HT-29 (cell line): ENCODE results near the gene LIX1. TPM values are rescaled to one million over a fixed set of nuclear protein-coding genes. Genes with fewer than 3 reads are reported as not detected.
"Not testable (repeated sequence)": the region's sequence is repeated elsewhere in the genome, so short reads cannot be mapped to it uniquely, and the experiment has no call there.

Experiments used
- DNase-seq: peaks from one replicate; pipeline ENCODE4 v3.0.0-alpha.2; 2015; ENCODE audit warnings: low spot score
- total RNA-seq: library from RNA; depleted of rRNA; stranded (reverse); fragments of >200 nt; shearing (Covaris generic); gene quantifications from 2 replicates; pipeline ENCODE4 v1.2.3, GENCODE V29; 2014

LIX1 gene
- total RNA-seq, 1 experiment from 2014 or later = not detected

GRCh38 chr5:97102010-97102470 lies 40.4 kb downstream of the LIX1 start:
- DNase-seq = no peak

- DNase-seq = no peak
Measured at GRCh38 chr5:97101189-97101910, 41.1 kb downstream of the LIX1 start.

GRCh38 chr5:97100476-97100875 lies 41.9 kb downstream of the LIX1 start:
- no peak for DNase-seq

- DNase-seq = no peak
Measured at GRCh38 chr5:97098922-97099321, 43.5 kb downstream of the LIX1 start.

- DNase-seq = no peak
Measured at GRCh38 chr5:97097326-97098230, 44.8 kb downstream of the LIX1 start.

- DNase-seq = no peak
Measured at GRCh38 chr5:97096846-97097245, 45.6 kb downstream of the LIX1 start.

- no peak for DNase-seq
Measured at GRCh38 chr5:97096191-97096590, 46.2 kb downstream of the LIX1 start.

- DNase-seq = no peak
Measured at GRCh38 chr5:97095318-97095732, 47.1 kb downstream of the LIX1 start.

- no peak for DNase-seq
Measured at GRCh38 chr5:97094579-97095317, 47.7 kb downstream of the LIX1 start.

GRCh38 chr5:97093193-97093592 lies 49.2 kb downstream of the LIX1 start:
- DNase-seq = no peak

- no peak for DNase-seq
Measured at GRCh38 chr5:97090944-97091343, 51.5 kb downstream of the LIX1 start.

GRCh38 chr5:97089149-97089801 lies 53.1 kb downstream of the LIX1 start:
- no peak for DNase-seq

GRCh38 chr5:97088774-97089148 lies 53.6 kb downstream of the LIX1 start:
- no peak for DNase-seq

- no peak for DNase-seq
Measured at GRCh38 chr5:97087138-97087537, 55.3 kb downstream of the LIX1 start.

- DNase-seq = no peak
Measured at GRCh38 chr5:97085459-97086181, 56.8 kb downstream of the LIX1 start.

- not testable (repeated sequence) for DNase-seq
Measured at GRCh38 chr5:97084782-97085458, 57.5 kb downstream of the LIX1 start.

- no peak for DNase-seq
Measured at GRCh38 chr5:97078958-97079743, 63.3 kb downstream of the LIX1 start.

GRCh38 chr5:97077246-97077645 lies 65.2 kb downstream of the LIX1 start:
- no peak for DNase-seq

- DNase-seq = no peak
Measured at GRCh38 chr5:97076098-97076497, 66.3 kb downstream of the LIX1 start.
